Fibroblast of skin of back (primary cell): Measurements from ENCODE around the gene MIF. TPM values are rescaled to one million over a fixed set of nuclear protein-coding genes. Genes with fewer than 3 reads are reported as not detected.
A peak's percentile ranks its signal among the peaks of the same experiment; 100 is the strongest.
"Not testable (repeated sequence)": the region's sequence is repeated elsewhere in the genome, so short reads cannot be mapped to it uniquely, and the experiment has no call there.

Experiments used
- DNase-seq: peaks from one replicate; pipeline ENCODE4 v3.0.0-alpha.2; 2013
- polyA plus RNA-seq, 2 experiments: library from polyadenylated mRNA; unstranded; fragments of 120-200 nt; gene quantifications; one replicate each; pipeline ENCODE4 v1.2.1, GENCODE V29; 2013; ENCODE audit not compliant: insufficient read length in 2 of 2

The MIF gene
- polyA plus RNA-seq (2013, experiment 1 of 2; ENCODE audit: insufficient read length), result 851 TPM
- 664 TPM for polyA plus RNA-seq (2013, experiment 2 of 2; ENCODE audit: insufficient read length)

DNA sequence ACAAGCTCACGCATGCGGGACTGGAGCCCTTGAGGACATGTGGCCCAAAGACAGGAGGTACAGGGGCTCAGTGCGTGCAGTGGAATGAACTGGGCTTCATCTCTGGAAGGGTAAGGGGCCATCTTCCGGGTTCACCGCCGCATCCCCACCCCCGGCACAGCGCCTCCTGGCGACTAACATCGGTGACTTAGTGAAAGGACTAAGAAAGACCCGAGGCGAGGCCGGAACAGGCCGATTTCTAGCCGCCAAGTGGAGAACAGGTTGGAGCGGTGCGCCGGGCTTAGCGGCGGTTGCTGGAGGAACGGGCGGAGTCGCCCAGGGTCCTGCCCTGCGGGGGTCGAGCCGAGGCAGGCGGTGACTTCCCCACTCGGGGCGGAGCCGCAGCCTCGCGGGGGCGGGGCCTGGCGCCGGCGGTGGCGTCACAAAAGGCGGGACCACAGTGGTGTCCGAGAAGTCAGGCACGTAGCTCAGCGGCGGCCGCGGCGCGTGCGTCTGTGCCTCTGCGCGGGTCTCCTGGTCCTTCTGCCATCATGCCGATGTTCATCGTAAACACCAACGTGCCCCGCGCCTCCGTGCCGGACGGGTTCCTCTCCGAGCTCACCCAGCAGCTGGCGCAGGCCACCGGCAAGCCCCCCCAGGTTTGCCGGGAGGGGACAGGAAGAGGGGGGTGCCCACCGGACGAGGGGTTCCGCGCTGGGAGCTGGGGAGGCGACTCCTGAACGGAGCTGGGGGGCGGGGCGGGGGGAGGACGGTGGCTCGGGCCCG, at the start of gene MIF:
MIF (plus strand) TSS at position 439 of the 765 bp plus-strand sequence; CDS start at position 531, 92 bp downstream.
- peak; percentile 94 for DNase-seq

DNA sequence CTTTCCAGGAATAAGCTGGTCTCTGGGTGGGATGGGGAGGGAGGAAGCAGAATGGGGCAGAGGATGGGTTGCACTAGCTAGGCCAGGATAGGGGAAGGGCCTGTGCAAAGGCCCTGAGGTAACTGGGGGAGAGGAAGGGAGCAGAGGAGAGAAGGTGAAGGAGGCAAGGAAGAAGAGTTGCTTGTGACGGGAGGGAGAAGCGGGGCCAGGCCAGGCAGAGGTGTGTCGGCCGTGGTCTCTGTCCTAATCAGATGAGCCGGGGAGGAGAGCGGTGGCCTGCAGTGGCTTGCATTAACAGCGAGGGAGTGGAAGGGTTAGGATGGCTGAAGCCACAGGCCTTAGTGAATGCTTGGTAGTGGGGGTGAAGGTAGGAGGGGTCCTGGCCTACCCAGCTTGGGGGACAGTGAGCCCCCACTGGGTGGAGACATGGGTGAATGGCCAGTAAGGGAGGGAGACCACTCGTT, 49.4 kb upstream of the MIF start:
- DNase-seq, result no peak

- DNase-seq, result no peak
Measured at GRCh38 chr22:23845265-23846080, 48.7 kb upstream of the MIF start.

DNA sequence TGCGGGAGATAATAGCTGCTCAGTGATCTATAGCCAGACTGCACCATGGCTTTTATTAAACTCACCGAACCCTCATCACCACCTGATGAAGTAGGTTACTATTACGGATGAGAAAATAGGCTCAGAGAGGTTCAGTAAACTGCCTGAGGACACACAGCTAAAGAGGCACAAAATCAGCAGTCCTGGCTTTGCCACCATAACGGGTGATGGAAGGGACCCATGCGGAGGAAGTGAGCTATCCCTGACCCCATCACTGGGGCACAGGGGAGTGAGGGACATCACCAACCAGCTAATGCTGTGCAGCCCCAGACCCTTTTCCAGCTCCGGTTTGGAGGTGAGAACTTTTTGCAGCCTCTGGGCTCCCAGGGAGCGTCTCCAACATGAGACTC, 48.1 kb upstream of the MIF start:
- no peak for DNase-seq

- no peak for DNase-seq
Measured at GRCh38 chr22:23847310-23847920, 46.8 kb upstream of the MIF start.

DNA sequence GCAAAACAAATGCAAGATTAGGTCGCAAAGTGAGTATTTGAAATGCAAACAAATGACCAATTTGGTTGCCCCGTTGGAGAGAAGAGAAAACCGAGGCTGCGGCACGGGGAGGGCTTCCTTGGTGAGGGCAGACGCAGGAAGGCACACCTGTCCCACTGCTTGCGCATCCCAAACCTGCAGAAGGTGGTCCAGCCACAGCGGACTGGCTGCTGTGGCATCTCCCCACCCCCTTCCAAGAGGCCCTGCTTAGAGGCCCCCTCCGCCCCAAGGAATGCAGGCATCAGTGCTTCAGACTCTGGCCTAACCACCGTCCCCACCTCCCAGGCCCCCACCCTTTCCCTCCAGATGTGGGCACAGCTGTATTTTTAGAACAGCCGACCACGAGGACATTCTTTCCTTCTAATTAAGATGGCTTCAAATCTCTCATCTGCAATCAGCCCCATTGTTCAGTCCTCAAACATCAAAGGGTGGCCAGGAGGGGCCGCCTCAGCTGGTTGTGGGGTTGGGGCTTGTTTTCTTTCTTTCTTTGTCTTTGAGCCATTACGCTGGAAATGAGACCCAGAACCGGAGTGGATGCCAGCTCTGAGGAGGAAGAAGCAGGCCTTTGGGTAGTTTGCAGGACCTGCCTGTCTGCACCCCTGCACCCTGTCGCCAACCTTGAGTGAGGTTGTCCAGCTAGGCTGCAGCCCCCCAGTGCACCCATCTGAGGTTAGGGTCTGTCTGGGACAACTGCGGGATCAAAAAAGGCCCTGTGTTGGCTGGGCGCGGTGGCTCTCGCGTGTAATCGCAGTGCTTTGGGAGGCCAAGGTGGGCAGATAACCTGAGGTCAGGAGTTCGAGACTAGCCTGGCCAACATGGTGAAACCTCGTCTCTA, 46.0 kb upstream of the MIF start:
- DNase-seq, result no peak

- peak; percentile 75 for DNase-seq
Measured at GRCh38 chr22:23849009-23850006, 44.9 kb upstream of the MIF start.

DNA sequence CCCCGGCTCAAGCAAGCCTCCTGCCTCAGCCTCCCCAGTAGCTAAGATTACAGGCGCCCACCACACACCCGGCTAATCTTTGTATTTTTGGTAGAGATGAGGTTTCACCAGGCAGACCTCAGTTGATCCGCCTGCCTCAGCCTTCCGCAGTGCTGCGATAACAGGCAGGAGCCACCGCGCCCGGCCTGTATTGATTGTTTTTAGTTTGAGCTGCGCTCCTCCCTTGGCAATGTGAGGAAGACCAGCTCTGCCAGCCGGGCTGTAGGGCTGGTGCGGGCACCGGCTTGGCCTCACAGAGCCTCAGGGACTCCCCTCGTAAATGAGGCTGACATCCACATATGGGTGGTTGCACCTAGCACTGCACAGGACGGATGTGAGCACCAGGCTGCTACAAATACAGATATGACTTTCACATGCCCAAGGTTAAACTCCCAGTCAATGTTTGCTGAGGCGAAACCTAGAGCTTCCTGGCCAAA, 44.0 kb upstream of the MIF start:
- no peak for DNase-seq

- DNase-seq, result peak; percentile 48
Measured at GRCh38 chr22:23856721-23857605, 37.2 kb upstream of the MIF start.

DNA sequence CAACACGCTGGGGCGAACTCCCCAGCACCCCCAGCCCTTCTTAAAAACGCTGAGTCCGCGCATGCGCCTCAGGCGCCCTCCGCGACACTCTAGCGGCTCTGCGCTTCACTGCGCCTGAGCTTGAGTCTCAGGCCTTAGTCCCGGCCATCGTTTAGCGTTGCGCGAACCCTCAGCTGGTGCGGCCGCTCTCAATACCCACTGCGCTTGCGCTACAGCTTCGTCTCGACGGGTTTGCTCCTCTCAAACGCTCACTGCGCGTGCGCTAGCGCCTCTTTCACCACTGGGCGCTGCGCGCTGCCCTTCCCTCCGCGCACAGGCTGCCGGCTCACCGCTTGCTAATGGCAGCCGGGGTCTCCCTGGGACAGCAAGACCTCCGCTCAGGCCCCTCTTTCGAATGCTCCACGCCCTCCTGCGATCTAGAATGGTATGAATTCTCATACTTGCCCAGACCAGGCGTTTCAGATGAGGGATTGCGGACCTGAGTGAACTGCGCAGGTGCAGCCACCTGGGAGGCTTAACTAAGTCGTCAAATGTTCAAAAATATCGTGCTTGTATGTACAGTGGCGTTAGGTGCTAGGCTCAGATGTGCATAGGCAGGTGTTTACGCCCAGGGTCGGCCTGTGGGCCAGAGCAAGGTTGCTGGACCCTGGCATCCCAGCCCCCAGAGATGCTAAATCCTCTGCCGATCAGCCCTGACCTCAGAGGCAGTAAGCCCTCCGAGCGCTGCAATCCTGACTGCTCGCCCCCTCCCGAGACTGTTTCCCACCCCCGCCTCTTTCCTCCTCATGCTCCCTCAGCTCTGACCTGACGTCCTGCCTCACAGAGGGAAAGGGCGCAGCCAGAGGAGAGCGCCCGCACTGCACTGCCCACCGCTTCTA, 36.3 kb upstream of the MIF start, which contains the start of gene SLC2A11:
SLC2A11 (plus strand) TSS at position 270 of the 878 bp plus-strand sequence; CDS start at position 395, 125 bp downstream.
- peak; percentile 97 for DNase-seq

GRCh38 chr22:23858484-23858815, 35.7 kb upstream of the MIF start:
- DNase-seq, result no peak

DNA sequence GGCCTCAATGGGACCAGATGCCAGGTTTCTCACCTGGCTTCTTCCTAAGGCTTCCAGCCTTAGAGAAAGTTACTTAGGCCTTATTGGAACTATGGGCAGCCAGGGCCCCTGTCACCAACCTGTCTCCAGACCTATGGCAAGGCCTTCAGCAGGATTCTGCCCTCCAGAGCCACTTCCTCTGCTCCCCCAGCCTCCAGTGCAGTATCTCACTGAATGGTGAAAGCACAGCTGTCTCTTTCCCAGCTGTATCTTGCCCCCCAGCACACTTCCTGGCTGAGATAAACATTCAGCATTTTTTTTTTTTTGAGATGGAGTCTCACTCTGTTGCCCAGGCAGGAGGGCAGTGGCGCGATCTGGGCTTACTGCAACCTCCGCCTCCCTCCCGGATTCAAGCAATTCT, 35.0 kb upstream of the MIF start:
- no peak for DNase-seq

GRCh38 chr22:23860187-23860586, 34.0 kb upstream of the MIF start:
- not testable (repeated sequence) for DNase-seq

GRCh38 chr22:23862103-23862502, 32.1 kb upstream of the MIF start:
- peak; percentile 44 for DNase-seq

DNA sequence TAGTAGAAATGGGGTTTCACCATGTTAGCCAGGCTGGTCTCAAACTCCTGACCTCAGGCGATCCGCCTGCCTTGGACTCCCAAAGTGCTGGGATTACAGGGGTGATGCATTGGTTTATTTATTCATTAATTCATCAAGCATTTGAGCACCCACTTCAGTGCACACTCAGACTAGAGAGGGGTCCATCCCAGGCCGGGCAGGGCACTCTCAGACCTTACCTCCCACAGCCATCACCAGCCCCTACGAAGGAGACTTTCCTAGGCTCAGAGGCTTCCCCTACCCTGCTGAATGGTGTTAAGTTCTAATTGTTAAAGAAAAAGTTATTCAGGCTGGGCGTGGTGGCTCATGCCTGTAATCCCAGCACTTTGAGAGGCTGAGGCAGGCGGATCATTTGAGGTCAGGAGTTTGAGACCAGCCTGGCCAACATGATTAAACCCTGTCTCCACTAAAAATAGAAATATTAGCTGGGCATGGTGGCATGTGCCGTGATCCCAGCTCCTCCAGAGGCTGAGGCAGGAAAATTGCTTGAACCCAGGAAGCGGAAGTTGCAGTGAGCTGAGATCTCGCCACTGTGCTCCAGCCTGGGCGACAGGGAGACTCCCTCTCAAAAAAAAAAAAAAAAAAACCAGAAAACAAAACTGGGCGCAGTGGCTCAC, 29.6 kb upstream of the MIF start:
- DNase-seq, result not testable (repeated sequence)

- DNase-seq, result no peak
Measured at GRCh38 chr22:23868580-23868979, 25.6 kb upstream of the MIF start.

DNA sequence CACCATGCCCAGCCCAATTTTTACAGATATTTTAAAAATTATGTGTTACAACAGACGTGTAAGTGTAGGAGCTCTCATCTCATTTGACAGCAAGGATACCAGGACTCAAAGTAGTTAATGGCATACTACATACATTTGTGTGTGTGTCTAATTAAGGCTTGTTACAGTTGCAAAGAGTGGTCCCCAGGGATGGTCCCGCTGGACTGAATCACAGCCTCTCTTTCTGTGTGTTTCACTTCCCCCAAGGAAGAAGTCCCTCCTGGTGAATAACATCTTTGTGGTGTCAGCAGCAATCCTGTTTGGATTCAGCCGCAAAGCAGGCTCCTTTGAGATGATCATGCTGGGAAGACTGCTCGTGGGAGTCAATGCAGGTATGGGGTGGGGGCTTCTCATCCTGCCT, 19.3 kb upstream of the MIF start:
- DNase-seq, result peak; percentile 38

DNA sequence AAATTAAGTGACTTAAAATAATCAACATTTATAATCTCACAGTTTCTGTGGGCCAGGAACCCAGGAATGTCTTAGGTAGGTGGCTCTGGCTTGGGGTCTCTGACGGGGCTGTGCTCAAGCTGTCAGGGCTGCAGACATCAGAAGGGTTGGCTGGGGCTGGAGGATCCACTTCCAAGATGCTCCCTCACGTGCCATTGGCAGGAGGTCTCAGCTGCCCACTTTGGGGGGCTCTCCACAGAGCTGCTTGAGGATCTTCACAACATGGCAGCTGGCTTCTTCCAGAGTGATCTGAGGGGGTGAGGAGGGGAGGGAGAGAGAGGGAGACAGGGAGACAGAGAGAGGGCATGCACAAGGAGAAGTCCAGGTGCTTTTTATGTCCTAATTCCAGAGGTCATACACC, 18.4 kb upstream of the MIF start:
- DNase-seq, result no peak
